Measurements from ENCODE around the gene CHMP2B.
A peak's percentile ranks its signal among the peaks of the same experiment; 100 is the strongest.

Gene CHMP2B

GRCh38 chr3:87227104-87227834 lies at the start of gene CHMP2B:
Gene CHMP2B, plus strand, starts transcription at chr3:87227309. Its CDS starts 214 bp downstream, at chr3:87227523.
- Histone ChIP-seq H3K9ac (peak within 1 kb of the TSS; percentile 57), H3K4me3 (ENCODE audit: low read depth, low read length) (peak within 1 kb of the TSS; percentile 89), H3K9me3 (ENCODE audit: control insufficient read depth, low read length) (no peaks in the 10 kb centered on the region), H2AFZ (peak within 1 kb of the TSS; percentile 79), H3K4me1 (peaks cover 5% of the 10 kb centered on the region), H3K27me3 (ENCODE audit: control insufficient read depth, insufficient read depth, low read length) (no peaks in the 10 kb centered on the region), H3K4me2 (ENCODE audit: low read length) (peak within 1 kb of the TSS; percentile 79), H3K27ac (peak within 1 kb of the TSS; percentile 80), H3K36me3 (ENCODE audit: control insufficient read depth, insufficient read depth, low read length) (no peaks in the 10 kb centered on the region), H3K79me2 (peaks cover 34% of the 10 kb centered on the region)
- TF ChIP-seq, protein P1, sequence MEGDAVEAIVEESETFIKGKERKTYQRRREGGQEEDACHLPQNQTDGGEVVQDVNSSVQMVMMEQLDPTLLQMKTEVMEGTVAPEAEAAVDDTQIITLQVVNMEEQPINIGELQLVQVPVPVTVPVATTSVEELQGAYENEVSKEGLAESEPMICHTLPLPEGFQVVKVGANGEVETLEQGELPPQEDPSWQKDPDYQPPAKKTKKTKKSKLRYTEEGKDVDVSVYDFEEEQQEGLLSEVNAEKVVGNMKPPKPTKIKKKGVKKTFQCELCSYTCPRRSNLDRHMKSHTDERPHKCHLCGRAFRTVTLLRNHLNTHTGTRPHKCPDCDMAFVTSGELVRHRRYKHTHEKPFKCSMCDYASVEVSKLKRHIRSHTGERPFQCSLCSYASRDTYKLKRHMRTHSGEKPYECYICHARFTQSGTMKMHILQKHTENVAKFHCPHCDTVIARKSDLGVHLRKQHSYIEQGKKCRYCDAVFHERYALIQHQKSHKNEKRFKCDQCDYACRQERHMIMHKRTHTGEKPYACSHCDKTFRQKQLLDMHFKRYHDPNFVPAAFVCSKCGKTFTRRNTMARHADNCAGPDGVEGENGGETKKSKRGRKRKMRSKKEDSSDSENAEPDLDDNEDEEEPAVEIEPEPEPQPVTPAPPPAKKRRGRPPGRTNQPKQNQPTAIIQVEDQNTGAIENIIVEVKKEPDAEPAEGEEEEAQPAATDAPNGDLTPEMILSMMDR (IDR thresholded peaks at IDR 0.05) = no peak

DNA sequence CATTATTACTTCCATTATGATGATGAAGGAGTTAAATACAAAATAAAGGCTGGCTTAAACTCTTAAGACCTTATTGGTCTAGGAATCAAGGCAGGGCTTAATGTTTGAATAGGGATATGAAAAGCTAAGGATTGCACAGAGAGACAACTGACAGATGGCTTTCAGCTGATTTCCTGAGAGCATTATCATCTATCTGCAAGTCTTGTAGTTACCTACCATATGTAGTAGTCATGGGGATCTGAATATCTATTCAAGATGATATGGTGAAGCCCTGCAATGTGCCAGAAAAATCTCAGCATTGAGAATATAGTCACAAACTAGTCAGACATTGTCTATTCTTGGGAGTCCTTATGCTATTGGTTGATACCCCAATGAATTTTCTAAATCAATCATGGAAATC lies 47.5 kb upstream of the CHMP2B start:
- Histone ChIP-seq H2AFZ (no peak overlapping the region), H3K4me1 (no peaks in the 10 kb centered on the region), H3K4me3 (ENCODE audit: low read depth, low read length) (no peak overlapping the region), H3K79me2 (no peaks in the 10 kb centered on the region), H3K9ac (no peak overlapping the region), H3K27me3 (ENCODE audit: control insufficient read depth, insufficient read depth, low read length) (no peaks in the 10 kb centered on the region), H3K4me2 (ENCODE audit: low read length) (no peak overlapping the region), H3K9me3 (ENCODE audit: control insufficient read depth, low read length) (no peaks in the 10 kb centered on the region), H3K36me3 (ENCODE audit: control insufficient read depth, insufficient read depth, low read length) (no peaks in the 10 kb centered on the region), H3K27ac (no peak overlapping the region)
- TF ChIP-seq, protein P1 (IDR thresholded peaks at IDR 0.05) = no peak

DNA sequence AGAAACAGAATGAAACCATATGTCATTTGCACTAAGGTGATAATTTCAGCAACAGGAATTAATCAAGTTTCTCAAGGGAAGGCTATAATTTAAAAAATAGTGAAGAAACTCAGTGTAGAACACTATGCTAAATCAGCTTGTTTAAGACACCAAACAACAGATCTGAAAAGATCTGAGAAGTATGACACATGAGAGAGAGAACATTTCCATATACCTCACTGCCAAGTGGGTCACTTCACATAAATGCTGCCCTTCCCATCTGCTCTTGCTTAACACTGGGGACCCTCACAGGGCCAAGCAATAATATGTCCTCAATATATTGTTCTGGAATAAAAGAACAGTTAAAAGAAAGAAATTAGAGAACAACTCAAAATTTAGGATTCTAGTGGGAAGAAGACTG lies 45.6 kb upstream of the CHMP2B start:
- Histone ChIP-seq H3K4me1 (no peaks in the 10 kb centered on the region), H3K79me2 (no peaks in the 10 kb centered on the region), H3K9me3 (ENCODE audit: control insufficient read depth, low read length) (no peaks in the 10 kb centered on the region), H3K36me3 (ENCODE audit: control insufficient read depth, insufficient read depth, low read length) (no peaks in the 10 kb centered on the region), H2AFZ (no peak overlapping the region), H3K27ac (no peak overlapping the region), H3K4me3 (ENCODE audit: low read depth, low read length) (no peak overlapping the region), H3K4me2 (ENCODE audit: low read length) (no peak overlapping the region), H3K9ac (no peak overlapping the region), H3K27me3 (ENCODE audit: control insufficient read depth, insufficient read depth, low read length) (no peaks in the 10 kb centered on the region)
- TF ChIP-seq, protein P1 (IDR thresholded peaks at IDR 0.05) = no peak

DNA sequence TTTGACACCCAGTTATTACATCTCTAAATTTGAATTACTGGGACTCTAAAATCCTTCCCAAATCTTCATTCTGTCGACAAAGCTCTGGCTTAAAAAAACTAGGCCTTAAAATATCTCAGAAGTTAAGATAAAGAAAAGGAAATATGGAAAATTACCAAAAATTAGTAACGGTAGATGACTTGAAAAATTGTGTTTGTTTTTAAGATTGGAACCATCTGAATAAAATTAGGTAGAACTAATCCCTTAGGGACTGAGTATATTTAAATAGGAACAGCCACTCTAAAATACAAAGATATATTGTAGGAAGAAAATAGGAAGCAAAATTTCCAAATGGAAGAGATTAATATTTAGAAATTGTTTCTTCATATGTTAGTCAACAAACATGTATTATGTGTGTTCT lies 45.1 kb upstream of the CHMP2B start:
- Histone ChIP-seq H3K4me2 (ENCODE audit: low read length) (no peak overlapping the region), H3K9me3 (ENCODE audit: control insufficient read depth, low read length) (no peaks in the 10 kb centered on the region), H3K27ac (no peak overlapping the region), H3K9ac (no peak overlapping the region), H3K4me1 (no peaks in the 10 kb centered on the region), H3K27me3 (ENCODE audit: control insufficient read depth, insufficient read depth, low read length) (no peaks in the 10 kb centered on the region), H2AFZ (no peak overlapping the region), H3K36me3 (ENCODE audit: control insufficient read depth, insufficient read depth, low read length) (no peaks in the 10 kb centered on the region), H3K4me3 (ENCODE audit: low read depth, low read length) (no peak overlapping the region), H3K79me2 (no peaks in the 10 kb centered on the region)
- TF ChIP-seq, protein P1 (IDR thresholded peaks at IDR 0.05) = no peak

- no peaks in the 10 kb centered on the region for H3K9me3 ChIP-seq (ENCODE audit: control insufficient read depth, low read length)
- no peak overlapping the region for H3K4me2 ChIP-seq (ENCODE audit: low read length)
- H3K79me2 ChIP-seq = no peaks in the 10 kb centered on the region
- H3K4me1 ChIP-seq = no peaks in the 10 kb centered on the region
- H3K27ac ChIP-seq = no peak overlapping the region
- no peak overlapping the region for H2AFZ ChIP-seq
- no peak overlapping the region for H3K9ac ChIP-seq
- H3K27me3 ChIP-seq (ENCODE audit: control insufficient read depth, insufficient read depth, low read length) = no peaks in the 10 kb centered on the region
- no peak overlapping the region for H3K4me3 ChIP-seq (ENCODE audit: low read depth, low read length)
- TF ChIP-seq, protein P1 (IDR thresholded peaks at IDR 0.05) = no peak
- no peaks in the 10 kb centered on the region for H3K36me3 ChIP-seq (ENCODE audit: control insufficient read depth, insufficient read depth, low read length)
Measured at GRCh38 chr3:87186608-87187159, 40.4 kb upstream of the CHMP2B start.
